Body of pancreas (tissue), 4 donors: ENCODE results near the gene CD8B2. TPM values are rescaled to one million over a fixed set of nuclear protein-coding genes. Genes with fewer than 3 reads are reported as not detected.
"Not testable (repeated sequence)": the region's sequence is repeated elsewhere in the genome, so short reads cannot be mapped to it uniquely, and the experiment has no call there.

Source experiments
- ATAC-seq: fragments of 150-250 bp; one replicate; pipeline ENCODE4 v1.9.1; 2016
- DNase-seq, 4 donors: peaks; one replicate each; pipeline ENCODE4 v3.0.0-alpha.2; 2019
- H3K27ac ChIP-seq, 4 donors: fragments of 200-600 bp; sonication (generic); 1 replicate in 3 of 4; 2 replicates in 1 of 4; pipeline versions ENCODE4 v1.5.1 to v1.6.1; 2016 to 2019; ENCODE audit warnings: mild to moderate bottlenecking in 1 of 4, mixed read lengths in 1 of 4, moderate library complexity in 1 of 4
- H3K27me3 ChIP-seq, 2 donors: fragments of 200-600 bp; sonication (generic); one replicate each; pipeline ENCODE4 v1.6.0; 2016; ENCODE audit warnings: mild to moderate bottlenecking in 1 of 2
- H3K36me3 ChIP-seq, 2 donors: fragments of 200-600 bp; sonication (generic); replicated peaks in 1 of 2; 2 replicates each; pipeline ENCODE4 v1.5.1; 2016; ENCODE audit warnings: low read depth in 2 of 2; ENCODE audit not compliant: insufficient read depth in 1 of 2
- H3K4me1 ChIP-seq: fragments of 200-600 bp; sonication (generic); one replicate; pipeline ENCODE4 v1.6.0; 2016
- H3K4me3 ChIP-seq, 2 donors: fragments of 200-600 bp; sonication (generic); 1 replicate in 1 of 2; 2 replicates in 1 of 2; pipeline ENCODE4 v1.5.1; 2016 to 2019
- H3K9me3 ChIP-seq, 3 donors: fragments of 200-600 bp; sonication (generic); 1 replicate in 2 of 3; 2 replicates in 1 of 3; pipeline ENCODE4 v1.5.1; 2016
- CTCF ChIP-seq, 7 experiments: fragments of 450-650 bp in 4 of 7; fragments of 200-600 bp in 3 of 7; sonication (generic) in 3 of 7; IDR thresholded peaks; one replicate each; pipeline ENCODE4 v1.5.1; 2016 to 2019; ENCODE audit warnings: antibody characterized with exemption in 7 of 7
- POLR2A ChIP-seq, 3 donors: fragments of 450-650 bp; IDR thresholded peaks; one replicate each; pipeline ENCODE4 v1.6.1; 2016; ENCODE audit warnings: antibody characterized with exemption in 3 of 3, mild to moderate bottlenecking in 2 of 3
- WGBS, 2 donors: methylation state at CpG; one replicate each; pipeline ENCODE4 v1.1.5; 2017; 5-methylcytosine and 5-hydroxymethylcytosine counted together
- intact Hi-C: fragments of 100-400 bp; cut with DNase I; formaldehyde crosslinking; loops from one replicate; pipeline ENCODE4 v1.15.1; 2023
- total RNA-seq, 2 donors: library from RNA; depleted of rRNA; stranded (reverse); fragments of >200 nt; gene quantifications; one replicate each; pipeline ENCODE4 v1.1.0, GENCODE V29; 2016

Gene CD8B2
- total RNA-seq, 2 donors from 2014 or later, result not detected

- H3K36me3 ChIP-seq, result no peaks in the 10 kb centered on the region
Measured at GRCh38 chr2:106562268-106563186, 75.4 kb downstream of the CD8B2 start.

GRCh38 chr2:106563195-106563594 lies 76.0 kb downstream of the CD8B2 start:
- Histone ChIP-seq H3K4me1 (no peaks in the 10 kb centered on the region), H3K27ac (no peak overlapping the region), H3K9me3 (no peaks in the 10 kb centered on the region), H3K36me3 (no peaks in the 10 kb centered on the region), H3K27me3 (no peaks in the 10 kb centered on the region), H3K4me3 (no peak overlapping the region)
- TF ChIP-seq CTCF (IDR thresholded peaks at IDR 0.05) (peak in 2 of 7 experiments; percentile 8 to 34), POLR2A (IDR thresholded peaks at IDR 0.05) (no peak)
- ATAC-seq (no peak), DNase-seq (peak in 1 of 4 donors; percentile 22)
- intact Hi-C loops, result no loop called here
- WGBS, 2 donors, result 67 to 68% methylated on average over 2 of the region's 2 CpGs

More at GRCh38 chr2:106562268-106563186, 75.4 kb downstream of the CD8B2 start:
- TF ChIP-seq CTCF (IDR thresholded peaks at IDR 0.05), result no peak
- TF ChIP-seq POLR2A (IDR thresholded peaks at IDR 0.05), result no peak
- H3K27ac ChIP-seq, result no peak overlapping the region
- DNase-seq (no peak), ATAC-seq (no peak)
- H3K4me1 ChIP-seq, result no peaks in the 10 kb centered on the region
- no peaks in the 10 kb centered on the region for H3K27me3 ChIP-seq
- no peak overlapping the region for H3K4me3 ChIP-seq
- H3K9me3 ChIP-seq, result no peaks in the 10 kb centered on the region
- 50 to 57% methylated on average over 9 of the region's 9 CpGs for WGBS, 2 donors
- intact Hi-C loops, result no loop called here

- H3K27ac ChIP-seq, result no peak overlapping the region
- WGBS, 2 donors, result 68 to 69% methylated on average over 2 of the region's 2 CpGs
- TF ChIP-seq POLR2A (IDR thresholded peaks at IDR 0.05), result no peak
- no peak for TF ChIP-seq CTCF (IDR thresholded peaks at IDR 0.05)
- no peak overlapping the region for H3K4me3 ChIP-seq
- H3K4me1 ChIP-seq, result no peaks in the 10 kb centered on the region
- ATAC-seq (no peak), DNase-seq (no peak)
- no peaks in the 10 kb centered on the region for H3K36me3 ChIP-seq
- intact Hi-C loops, result no loop called here
- no peaks in the 10 kb centered on the region for H3K9me3 ChIP-seq
- H3K27me3 ChIP-seq, result no peaks in the 10 kb centered on the region
Measured at GRCh38 chr2:106565599-106565998, 78.4 kb downstream of the CD8B2 start.

GRCh38 chr2:106566050-106566449 lies 78.9 kb downstream of the CD8B2 start:
- no peak overlapping the region for H3K27ac ChIP-seq
- no peaks in the 10 kb centered on the region for H3K36me3 ChIP-seq
- H3K27me3 ChIP-seq, result no peaks in the 10 kb centered on the region
- no peaks in the 10 kb centered on the region for H3K9me3 ChIP-seq
- no peak overlapping the region for H3K4me3 ChIP-seq
- WGBS, 2 donors, result 52 to 53% methylated on average over 6 of the region's 6 CpGs
- no peaks in the 10 kb centered on the region for H3K4me1 ChIP-seq
- TF ChIP-seq CTCF (IDR thresholded peaks at IDR 0.05), result no peak
- TF ChIP-seq POLR2A (IDR thresholded peaks at IDR 0.05), result no peak
- ATAC-seq, result peak; percentile 33
- peak in 2 of 4 donors; percentile 18 to 20 for DNase-seq
- intact Hi-C loops, result no loop called here

- H3K9me3 ChIP-seq, DNase-seq, H3K4me3 ChIP-seq, H3K27ac ChIP-seq, ATAC-seq, H3K27me3 ChIP-seq, H3K4me1 ChIP-seq, H3K36me3 ChIP-seq, intact Hi-C loops: not testable (repeated sequence)
Measured at GRCh38 chr2:106566484-106566883, 79.3 kb downstream of the CD8B2 start.
